Left ventricle myocardium inferior (tissue), 1 donor: ENCODE measurements around the gene RPS25. TPM values are rescaled to one million over a fixed set of nuclear protein-coding genes. Genes with fewer than 3 reads are reported as not detected.

Experiments
- DNase-seq: peaks from one replicate; pipeline ENCODE4 v3.0.0-alpha.2; 2020
- H3K27ac ChIP-seq: fragments of 200-600 bp; replicated peaks from 2 replicates; pipeline ENCODE4 v1.8.0; 2021
- H3K27me3 ChIP-seq: fragments of 200-600 bp; 2 replicates; pipeline ENCODE4 v1.8.0; 2021; ENCODE audit warnings: low read depth
- H3K36me3 ChIP-seq: fragments of 200-600 bp; 2 replicates; pipeline ENCODE4 v1.8.0; 2021
- H3K4me1 ChIP-seq: fragments of 200-600 bp; 2 replicates; pipeline ENCODE4 v1.8.0; 2021
- H3K4me3 ChIP-seq: fragments of 200-600 bp; 2 replicates; pipeline ENCODE4 v1.8.0; 2021; ENCODE audit warnings: mild to moderate bottlenecking, moderate library complexity
- H3K9me3 ChIP-seq: fragments of 200-600 bp; replicated peaks from 2 replicates; pipeline ENCODE4 v1.8.0; 2021
- CTCF ChIP-seq: fragments of 200-600 bp; IDR thresholded peaks from 2 replicates; pipeline ENCODE4 v1.8.0; 2021; ENCODE audit warnings: antibody characterized with exemption, mild to moderate bottlenecking, borderline replicate concordance
- intact Hi-C: fragments of 100-400 bp; cut with micrococcal nuclease; formaldehyde crosslinking; loops from one replicate; pipeline ENCODE4 v1.11.0; 2022
- total RNA-seq: library from RNA; stranded (reverse); fragmentation: NEBNext Ultra II Directional; extraction: Animal tissue kit (Norgen Biotek cat#: 25700); gene quantifications from one replicate; pipeline ENCODE4 v1.2.1, GENCODE V29; 2021
- donor health status: DM: no; HTN: yes; CAD: no; lungs with severe emphysema.

The RPS25 gene
- total RNA-seq, 1 donor from 2014 or later, result 767 TPM

DNA sequence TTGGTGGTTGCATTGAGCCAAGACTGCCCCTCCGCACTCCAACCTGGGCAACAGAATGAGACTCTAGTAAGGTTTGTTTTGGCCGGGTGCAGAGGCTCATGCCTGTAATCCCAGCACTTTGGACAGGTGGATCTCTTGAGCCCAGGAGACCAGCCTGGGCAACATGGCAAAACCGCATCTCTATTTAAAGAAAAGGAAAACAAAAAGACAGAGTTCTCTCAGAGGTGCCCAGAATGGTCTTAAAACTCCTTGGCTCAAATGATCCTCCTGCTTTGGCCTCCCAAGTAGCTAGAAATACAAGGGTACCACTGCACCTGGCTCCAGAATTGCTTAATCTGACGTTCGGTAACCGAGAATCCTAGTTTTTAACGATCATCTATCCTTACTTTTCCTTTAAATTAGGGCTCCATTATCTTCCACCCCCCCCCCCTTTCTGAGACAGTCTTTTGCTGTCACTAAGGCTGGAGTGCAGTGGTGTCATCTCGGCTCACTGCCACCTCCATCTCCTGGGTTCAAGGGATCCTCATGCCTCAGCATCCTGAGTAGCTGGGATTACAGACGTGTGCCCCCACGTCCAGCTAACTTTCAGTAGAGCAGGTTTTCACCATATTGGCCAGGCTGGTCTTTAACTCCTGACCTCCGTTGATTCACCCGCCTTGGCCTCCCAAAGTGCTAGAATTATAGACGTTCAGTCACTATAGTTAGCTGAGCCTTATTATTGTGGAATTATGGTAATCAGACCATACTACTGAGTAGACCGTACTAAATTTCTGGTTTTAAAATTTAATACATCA, 1.7 kb downstream of the RPS25 start:
- no peak overlapping the region for H3K27ac ChIP-seq
- no peaks in the 10 kb centered on the region for H3K27me3 ChIP-seq
- no peak for TF ChIP-seq CTCF
- H3K4me3 ChIP-seq, result peak overlapping the region; percentile 79
- DNase-seq, result no peak
- peaks cover 60% of the 10 kb centered on the region for H3K4me1 ChIP-seq
- intact Hi-C loops, result no loop called here
- no peaks in the 10 kb centered on the region for H3K9me3 ChIP-seq
- H3K36me3 ChIP-seq, result peaks cover 55% of the 10 kb centered on the region

DNA sequence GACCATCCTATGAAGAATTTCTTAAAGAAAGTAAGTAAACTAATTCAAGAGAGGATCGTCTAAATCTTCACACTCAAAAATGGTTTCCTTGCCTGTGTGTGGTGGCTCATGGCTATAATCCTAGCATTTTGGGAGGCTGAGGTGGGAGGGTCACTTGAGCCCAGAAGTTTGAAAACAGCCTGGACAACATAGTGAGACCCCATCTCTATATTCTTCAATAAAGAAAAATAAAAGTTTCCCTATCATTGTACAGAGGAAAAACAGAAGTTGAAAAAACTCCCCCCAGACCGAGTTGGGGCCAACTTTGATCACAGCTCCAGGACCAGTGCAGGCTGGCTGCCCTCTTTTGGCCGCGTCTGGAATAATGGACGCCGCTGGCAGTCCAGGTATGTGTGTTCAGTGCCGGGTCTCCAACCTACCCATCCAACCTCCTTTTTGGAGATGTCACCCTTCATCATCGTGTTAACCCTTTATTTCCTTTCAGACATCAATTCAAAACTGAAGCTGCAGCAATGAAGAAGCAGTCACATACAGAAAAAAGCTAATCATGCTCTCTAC, 3.0 kb downstream of the RPS25 start:
- peaks cover 47% of the 10 kb centered on the region for H3K4me1 ChIP-seq
- no peak for TF ChIP-seq CTCF
- peaks cover 60% of the 10 kb centered on the region for H3K36me3 ChIP-seq
- DNase-seq, result no peak
- no peaks in the 10 kb centered on the region for H3K9me3 ChIP-seq
- no peak overlapping the region for H3K4me3 ChIP-seq
- no peak overlapping the region for H3K27ac ChIP-seq
- no peaks in the 10 kb centered on the region for H3K27me3 ChIP-seq
- intact Hi-C loops, result no loop called here

GRCh38 chr11:119014209-119014924, 3.8 kb downstream of the RPS25 start:
- Histone ChIP-seq H3K27ac (no peak overlapping the region), H3K9me3 (no peaks in the 10 kb centered on the region), H3K4me1 (peaks cover 40% of the 10 kb centered on the region), H3K27me3 (no peaks in the 10 kb centered on the region), H3K36me3 (peaks cover 63% of the 10 kb centered on the region), H3K4me3 (no peak overlapping the region)
- no peak for DNase-seq
- TF ChIP-seq CTCF, result no peak
- intact Hi-C loops, result no loop called here

DNA sequence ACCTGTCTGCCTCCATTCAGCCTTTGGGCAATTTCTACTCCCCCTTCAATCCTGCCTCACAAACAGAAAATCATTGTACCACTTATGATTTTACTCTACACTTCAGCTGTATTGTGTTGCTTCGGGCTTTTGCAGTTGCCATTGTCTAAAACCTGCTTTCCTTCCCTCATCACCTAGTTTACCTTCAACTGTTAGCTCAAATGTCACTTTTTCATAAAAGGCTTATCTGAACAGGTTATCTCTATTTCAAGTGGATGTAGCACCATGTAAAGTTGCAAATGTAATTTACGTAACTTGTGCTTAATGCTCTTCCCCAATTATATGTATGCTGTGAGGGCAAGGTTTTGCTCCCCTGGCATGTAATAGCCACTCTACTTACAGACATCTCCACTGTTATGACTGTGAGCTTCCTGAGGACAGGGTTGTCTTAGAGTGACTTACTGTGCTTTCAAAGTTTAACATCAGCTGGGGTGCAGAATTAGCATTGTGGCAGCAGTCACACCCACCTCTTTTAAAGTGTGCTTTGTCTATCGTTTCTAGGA, 5.4 kb downstream of the RPS25 start:
- no peak for DNase-seq
- no peak overlapping the region for H3K4me3 ChIP-seq
- H3K36me3 ChIP-seq, result peaks cover 80% of the 10 kb centered on the region
- no peak overlapping the region for H3K27ac ChIP-seq
- peaks cover 28% of the 10 kb centered on the region for H3K4me1 ChIP-seq
- no peaks in the 10 kb centered on the region for H3K27me3 ChIP-seq
- intact Hi-C loops, result no loop called here
- H3K9me3 ChIP-seq, result no peaks in the 10 kb centered on the region
- no peak for TF ChIP-seq CTCF

GRCh38 chr11:119011476-119012053, 6.6 kb downstream of the RPS25 start:
- Histone ChIP-seq H3K36me3 (peaks cover 91% of the 10 kb centered on the region), H3K9me3 (no peaks in the 10 kb centered on the region), H3K4me3 (no peak overlapping the region), H3K4me1 (peaks cover 26% of the 10 kb centered on the region), H3K27ac (no peak overlapping the region), H3K27me3 (no peaks in the 10 kb centered on the region)
- no peak for TF ChIP-seq CTCF
- DNase-seq, result no peak
- intact Hi-C loops, result no loop called here
